Embryonic facial prominence (tissue), 1 donor: ENCODE data around the gene SIGLEC10.
"Not testable (repeated sequence)": the region's sequence is repeated elsewhere in the genome, so short reads cannot be mapped to it uniquely, and the experiment has no call there.

Experiments used
- DNase-seq: peaks from one replicate; pipeline ENCODE4 v3.0.0-alpha.2; 2016; ENCODE audit errors: extremely low spot score

SIGLEC10 gene

GRCh38 chr19:51417107-51417809 lies at the start of gene SIGLEC10:
Gene SIGLEC10, minus strand, starts transcription at chr19:51417642. Its CDS starts 61 bp downstream, at chr19:51417581.
- DNase-seq, result no peak

- DNase-seq, result no peak
Measured at GRCh38 chr19:51466723-51467122, 49.3 kb upstream of the SIGLEC10 start.

- DNase-seq, result not testable (repeated sequence)
Measured at GRCh38 chr19:51463976-51464581, 46.6 kb upstream of the SIGLEC10 start.

GRCh38 chr19:51462681-51463080 lies 45.2 kb upstream of the SIGLEC10 start:
- DNase-seq, result no peak

- no peak for DNase-seq
Measured at GRCh38 chr19:51462276-51462675, 44.8 kb upstream of the SIGLEC10 start.

- no peak for DNase-seq
Measured at GRCh38 chr19:51461723-51462161, 44.3 kb upstream of the SIGLEC10 start.

GRCh38 chr19:51460164-51460992 lies 42.9 kb upstream of the SIGLEC10 start:
- DNase-seq, result no peak

GRCh38 chr19:51458899-51459505 lies 41.6 kb upstream of the SIGLEC10 start:
- no peak for DNase-seq

GRCh38 chr19:51458051-51458645 lies 40.7 kb upstream of the SIGLEC10 start, which contains the start of gene SIGLEC8:
Gene SIGLEC8, minus strand, starts transcription at chr19:51458454. Its CDS starts 67 bp downstream, at chr19:51458387.
- DNase-seq, result no peak

- DNase-seq, result no peak
Measured at GRCh38 chr19:51457351-51458013, 40.0 kb upstream of the SIGLEC10 start.

- DNase-seq, result no peak
Measured at GRCh38 chr19:51456541-51457290, 39.3 kb upstream of the SIGLEC10 start.

- no peak for DNase-seq
Measured at GRCh38 chr19:51450730-51451307, 33.4 kb upstream of the SIGLEC10 start.

- no peak for DNase-seq
Measured at GRCh38 chr19:51448411-51449016, 31.1 kb upstream of the SIGLEC10 start.

GRCh38 chr19:51448011-51448410 lies 30.6 kb upstream of the SIGLEC10 start:
- DNase-seq, result no peak

GRCh38 chr19:51447510-51447909 lies 30.1 kb upstream of the SIGLEC10 start:
- DNase-seq, result not testable (repeated sequence)

- no peak for DNase-seq
Measured at GRCh38 chr19:51441410-51442390, 24.3 kb upstream of the SIGLEC10 start.

- DNase-seq, result no peak
Measured at GRCh38 chr19:51440846-51441409, 23.5 kb upstream of the SIGLEC10 start.

- DNase-seq, result no peak
Measured at GRCh38 chr19:51440052-51440451, 22.6 kb upstream of the SIGLEC10 start.
